Measurements from ENCODE around the gene BICDL1. TPM values are rescaled to one million over a fixed set of nuclear protein-coding genes. Genes with fewer than 3 reads are reported as not detected.

Gene BICDL1
- total and polyA plus RNA-seq, 10 of the 15 experiments (the other 5 are each of a cell fraction or from before 2014, with no cell fraction given): 0.72 to 12.3 (median 4.2) TPM

- TF ChIP-seq SRF (IDR thresholded peaks at IDR 0.05; ENCODE audit: low read depth in 2 of 2, low read length in 2 of 2) (no peak), MYB (IDR thresholded peaks at IDR 0.05; ENCODE audit: borderline replicate concordance, low read depth, low read length) (no peak), BMI1 (IDR thresholded peaks at IDR 0.05; ENCODE audit: borderline replicate concordance) (no peak), CHD4 (IDR thresholded peaks at IDR 0.05) (no peak)
Observed at GRCh38 chr12:120103371-120103770, 114.3 kb downstream of the BICDL1 start (continued).

GRCh38 chr12:120106151-120106550 is 117.1 kb downstream of the BICDL1 start:
- DNase-seq (ENCODE audit: low read depth, low spot score): no peak
- Histone ChIP-seq H3K79me2 (ENCODE audit: control insufficient read depth, insufficient read depth, low read length) (peaks cover 73% of the 10 kb centered on the region), H3K9ac (ENCODE audit: control insufficient read depth, insufficient read depth, low read length) (no peak overlapping the region), H3K9me3 (replicated peaks; ENCODE audit: control insufficient read depth, insufficient read depth, low read length) (no peaks in the 10 kb centered on the region), H2AFZ (ENCODE audit: control insufficient read depth, low read depth, low read length) (no peak overlapping the region), H3K36me3 (ENCODE audit: control insufficient read depth in 2 of 2, insufficient read depth in 2 of 2, low read length in 1 of 2) (peaks cover 16 to 38% of the 10 kb centered on the region in 2 experiments; a peak in 3 of 4 replicates), H3K27me3 (replicated peaks in 1 of 2; ENCODE audit: control insufficient read depth in 2 of 2, insufficient read depth in 2 of 2, low read length in 1 of 2) (no peaks in the 10 kb centered on the region), H3K27ac (ENCODE audit: control insufficient read depth, insufficient read depth) (no peak overlapping the region), H3K4me2 (ENCODE audit: control insufficient read depth, insufficient read depth) (no peak overlapping the region), H4K20me1 (ENCODE audit: control insufficient read depth, insufficient read depth) (peaks cover 5% of the 10 kb centered on the region), H3K4me3 (no peak overlapping the region), H3K4me1 (ENCODE audit: control insufficient read depth, insufficient read depth, low read length) (peaks cover 30% of the 10 kb centered on the region)
- ChIA-PET POLR2A (interaction anchor here (0.6 to 0.9 kb wide), 3 partner anchors 9 to 535 kb away, joined by 3 to 5 read pairs (median 4); no protein-coding TSS in a partner anchor), RAD21 (ENCODE audit: unreplicated experiment) (no interaction called here), SMC1A (ENCODE audit: uncharacterized antibody, unreplicated experiment) (interaction anchor here (0.6 kb wide), 2 partner anchors 9 to 27 kb away, joined by 3 read pairs; no protein-coding TSS in a partner anchor), CTCF (interaction anchor here (0.8 kb wide), 1 partner anchor 10 kb away, joined by 3 read pairs; no protein-coding TSS in a partner anchor)
- no peak for FAIRE-seq
- no peak for ATAC-seq
- 100% methylated on average over 1 of the region's 1 CpG for WGBS (ENCODE audit: insufficient coverage, insufficient replicate concordance, low lambda C conversion rate, missing lambda C conversion rate)
- intact Hi-C loops (cut with micrococcal nuclease; ENCODE audit: unreplicated experiment): no loop called here
- in situ Hi-C loops (cut with MboI): no loop called here
- BruUV-seq (replicated peaks): TSS peak; percentile 65
- TF ChIP-seq SPI1 (IDR thresholded peaks at IDR 0.05; ENCODE audit: borderline replicate concordance, insufficient read depth, low read depth, low read length) (no peak), HCFC1 (IDR thresholded peaks at IDR 0.05; ENCODE audit: low read length) (no peak), NFYA (IDR thresholded peaks at IDR 0.05; ENCODE audit: borderline replicate concordance, low read depth, low read length) (no peak), BCLAF1 (IDR thresholded peaks at IDR 0.05) (no peak), ZNF24 (IDR thresholded peaks at IDR 0.05) (no peak), SIN3A (IDR thresholded peaks at IDR 0.05; ENCODE audit: low read depth, low read length) (no peak), EGR1 (IDR thresholded peaks at IDR 0.05; ENCODE audit: borderline replicate concordance in 1 of 2, low read depth in 2 of 2, low read length in 2 of 2) (no peak)
- TF ChIP-seq, protein P1, sequence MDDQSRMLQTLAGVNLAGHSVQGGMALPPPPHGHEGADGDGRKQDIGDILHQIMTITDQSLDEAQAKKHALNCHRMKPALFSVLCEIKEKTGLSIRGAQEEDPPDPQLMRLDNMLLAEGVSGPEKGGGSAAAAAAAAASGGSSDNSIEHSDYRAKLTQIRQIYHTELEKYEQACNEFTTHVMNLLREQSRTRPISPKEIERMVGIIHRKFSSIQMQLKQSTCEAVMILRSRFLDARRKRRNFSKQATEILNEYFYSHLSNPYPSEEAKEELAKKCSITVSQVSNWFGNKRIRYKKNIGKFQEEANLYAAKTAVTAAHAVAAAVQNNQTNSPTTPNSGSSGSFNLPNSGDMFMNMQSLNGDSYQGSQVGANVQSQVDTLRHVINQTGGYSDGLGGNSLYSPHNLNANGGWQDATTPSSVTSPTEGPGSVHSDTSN (IDR thresholded peaks at IDR 0.05; ENCODE audit: insufficient replicate concordance, low read depth, low read length): no peak
- TF ChIP-seq, protein P2, sequence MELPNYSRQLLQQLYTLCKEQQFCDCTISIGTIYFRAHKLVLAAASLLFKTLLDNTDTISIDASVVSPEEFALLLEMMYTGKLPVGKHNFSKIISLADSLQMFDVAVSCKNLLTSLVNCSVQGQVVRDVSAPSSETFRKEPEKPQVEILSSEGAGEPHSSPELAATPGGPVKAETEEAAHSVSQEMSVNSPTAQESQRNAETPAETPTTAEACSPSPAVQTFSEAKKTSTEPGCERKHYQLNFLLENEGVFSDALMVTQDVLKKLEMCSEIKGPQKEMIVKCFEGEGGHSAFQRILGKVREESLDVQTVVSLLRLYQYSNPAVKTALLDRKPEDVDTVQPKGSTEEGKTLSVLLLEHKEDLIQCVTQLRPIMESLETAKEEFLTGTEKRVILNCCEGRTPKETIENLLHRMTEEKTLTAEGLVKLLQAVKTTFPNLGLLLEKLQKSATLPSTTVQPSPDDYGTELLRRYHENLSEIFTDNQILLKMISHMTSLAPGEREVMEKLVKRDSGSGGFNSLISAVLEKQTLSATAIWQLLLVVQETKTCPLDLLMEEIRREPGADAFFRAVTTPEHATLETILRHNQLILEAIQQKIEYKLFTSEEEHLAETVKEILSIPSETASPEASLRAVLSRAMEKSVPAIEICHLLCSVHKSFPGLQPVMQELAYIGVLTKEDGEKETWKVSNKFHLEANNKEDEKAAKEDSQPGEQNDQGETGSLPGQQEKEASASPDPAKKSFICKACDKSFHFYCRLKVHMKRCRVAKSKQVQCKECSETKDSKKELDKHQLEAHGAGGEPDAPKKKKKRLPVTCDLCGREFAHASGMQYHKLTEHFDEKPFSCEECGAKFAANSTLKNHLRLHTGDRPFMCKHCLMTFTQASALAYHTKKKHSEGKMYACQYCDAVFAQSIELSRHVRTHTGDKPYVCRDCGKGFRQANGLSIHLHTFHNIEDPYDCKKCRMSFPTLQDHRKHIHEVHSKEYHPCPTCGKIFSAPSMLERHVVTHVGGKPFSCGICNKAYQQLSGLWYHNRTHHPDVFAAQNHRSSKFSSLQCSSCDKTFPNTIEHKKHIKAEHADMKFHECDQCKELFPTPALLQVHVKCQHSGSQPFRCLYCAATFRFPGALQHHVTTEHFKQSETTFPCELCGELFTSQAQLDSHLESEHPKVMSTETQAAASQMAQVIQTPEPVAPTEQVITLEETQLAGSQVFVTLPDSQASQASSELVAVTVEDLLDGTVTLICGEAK (IDR thresholded peaks at IDR 0.05; ENCODE audit: borderline replicate concordance): no peak
